GM19395 (cell line): ENCODE measurements around the gene GLI3.
"Not testable (repeated sequence)": the region's sequence is repeated elsewhere in the genome, so short reads cannot be mapped to it uniquely, and the experiment has no call there.

Experiments
- ATAC-seq: cut with Tn5 transposase; IDR thresholded peaks from one replicate; pipeline ENCODE4 v1.9.1; 2021; ENCODE audit warnings: mild to moderate bottlenecking, moderate library complexity; ENCODE audit not compliant: unreplicated experiment

Gene GLI3

DNA sequence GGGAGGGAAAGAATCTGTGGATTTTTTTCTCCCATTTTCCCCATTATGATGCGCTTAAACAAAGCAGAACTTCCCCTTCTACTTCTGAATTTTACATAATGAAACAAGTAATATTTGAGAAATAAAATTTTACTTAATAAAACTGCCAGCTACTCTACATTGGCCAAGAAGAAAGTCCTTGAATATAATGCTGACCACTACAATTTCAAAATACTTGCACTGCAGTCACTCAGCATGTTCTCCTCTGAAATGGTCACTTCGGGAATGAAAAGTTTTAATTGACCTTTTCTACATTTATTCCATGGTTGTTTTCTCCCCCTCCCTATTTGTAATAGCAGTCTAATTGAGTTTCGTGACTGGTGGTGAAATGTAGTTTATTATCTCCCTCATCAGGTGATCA lies 23.9 kb downstream of the GLI3 start:
- ATAC-seq, result no peak

DNA sequence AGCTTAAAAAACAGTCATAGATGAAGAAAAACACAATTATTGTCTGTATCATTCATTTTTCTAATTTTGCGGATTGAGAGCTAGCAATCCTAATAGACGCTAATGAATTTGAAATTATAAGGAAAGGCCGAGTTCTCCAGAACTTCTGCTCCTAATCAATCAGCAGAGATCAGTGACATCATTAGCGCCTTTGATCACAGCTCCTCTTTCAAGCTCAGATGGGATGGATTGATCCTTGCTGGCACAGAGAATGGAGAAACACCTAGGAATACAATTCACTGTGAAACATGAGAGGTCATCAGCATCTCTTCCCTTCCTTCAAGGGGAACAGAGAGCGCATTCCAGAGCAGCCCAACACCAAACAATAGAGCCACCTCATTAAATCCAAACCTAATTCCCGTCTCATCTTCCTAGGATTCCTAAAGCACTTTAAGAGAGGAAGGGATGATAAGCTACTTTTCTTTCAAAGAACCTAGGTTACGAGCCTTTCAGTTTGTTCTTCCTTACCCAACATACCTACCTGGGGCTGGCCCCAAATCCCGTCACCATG lies 24.4 kb downstream of the GLI3 start:
- ATAC-seq, result no peak

DNA sequence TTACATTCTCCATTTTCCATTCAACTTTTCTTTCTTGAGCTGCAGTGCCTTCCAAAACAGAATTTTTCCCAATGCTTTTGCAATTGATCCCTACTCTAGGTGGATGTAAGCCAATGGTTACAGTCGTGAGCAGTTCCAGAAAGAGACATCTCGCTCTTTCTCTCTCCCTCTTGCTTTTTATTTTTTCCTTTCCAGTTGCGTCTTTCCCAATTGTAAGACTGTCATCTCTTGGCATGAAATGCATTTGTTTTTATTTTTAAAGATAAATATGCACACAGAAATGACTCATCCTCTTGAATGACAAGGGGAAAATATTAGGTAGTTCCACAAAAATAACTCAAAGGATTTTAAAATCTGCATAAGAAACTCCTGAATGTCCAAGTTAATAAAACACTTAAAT lies 25.1 kb downstream of the GLI3 start:
- no peak for ATAC-seq

DNA sequence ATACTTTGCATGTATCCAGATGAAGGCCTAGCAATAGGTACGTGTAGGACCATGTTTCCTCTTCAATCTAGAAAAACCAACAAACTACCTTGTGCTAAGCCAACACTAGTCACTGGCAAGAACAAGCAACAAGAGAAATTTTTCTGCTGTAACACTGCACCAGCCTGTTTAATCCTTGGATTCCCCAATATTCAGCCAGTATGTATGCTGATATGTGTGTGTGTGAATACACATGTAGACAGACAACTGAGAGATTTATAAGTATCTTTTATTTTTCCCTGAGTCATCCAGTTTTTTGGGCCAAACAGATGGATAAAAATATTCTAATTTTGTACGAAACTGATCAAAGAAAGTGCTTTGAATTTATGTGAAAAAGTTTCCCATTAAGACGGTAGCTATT lies 26.2 kb downstream of the GLI3 start:
- ATAC-seq, result no peak

DNA sequence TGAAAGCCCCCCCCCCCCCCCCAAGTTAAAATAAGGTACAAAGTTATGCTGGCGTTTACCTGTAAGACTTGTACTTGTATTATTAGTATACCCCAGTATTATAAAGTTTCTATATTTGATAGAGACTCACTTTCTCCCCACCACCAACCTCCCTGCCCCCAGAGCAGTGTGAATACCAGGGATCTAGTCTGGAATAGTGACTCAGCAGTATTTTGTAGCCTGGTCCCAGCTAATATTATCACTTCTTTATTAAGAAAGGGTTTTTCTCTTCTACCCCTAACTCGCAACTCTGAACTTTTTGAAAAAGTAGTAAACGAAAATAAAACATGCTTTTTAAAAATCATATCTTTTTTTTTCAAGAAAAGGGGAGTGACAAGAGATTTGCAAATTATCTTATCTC lies 26.7 kb downstream of the GLI3 start:
- ATAC-seq, result no peak

DNA sequence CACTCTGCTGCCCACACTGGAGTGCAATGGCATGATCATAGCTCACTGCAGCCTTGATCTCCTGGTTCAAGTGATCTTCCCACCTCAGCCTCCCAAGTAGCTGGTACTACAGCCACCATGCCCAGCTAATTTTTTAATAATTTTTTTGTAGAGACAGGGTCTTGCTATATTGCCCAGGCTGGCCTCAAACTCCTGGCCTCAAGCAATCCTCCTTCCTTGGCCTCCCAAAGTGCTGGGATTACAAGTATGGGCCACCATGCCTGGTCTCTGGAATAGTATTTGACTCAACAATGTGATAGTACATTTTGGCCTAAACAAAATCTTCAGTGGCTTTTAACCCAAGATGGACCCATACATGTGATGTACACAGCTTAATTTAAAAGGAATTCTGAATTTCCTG lies 27.9 kb downstream of the GLI3 start:
- ATAC-seq, result not testable (repeated sequence)

DNA sequence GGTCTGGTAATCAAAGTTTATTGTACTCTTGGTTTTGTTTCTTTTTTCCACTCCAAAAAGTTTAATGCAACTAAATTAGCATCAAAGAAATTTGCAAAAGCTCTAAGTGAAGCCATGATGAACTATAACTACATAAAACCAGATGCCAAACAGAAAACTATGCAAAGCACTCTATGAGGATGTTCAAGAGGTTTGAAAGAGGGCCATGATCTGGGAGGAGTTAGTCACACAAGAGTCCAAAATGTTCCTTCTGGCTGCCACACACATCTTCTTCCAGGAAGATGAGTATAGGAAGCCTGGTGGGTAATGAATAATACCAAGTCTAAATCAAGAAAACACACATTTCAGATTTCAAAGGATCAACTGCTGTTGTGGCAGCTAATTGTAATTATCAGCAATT lies 28.4 kb downstream of the GLI3 start:
- no peak for ATAC-seq

DNA sequence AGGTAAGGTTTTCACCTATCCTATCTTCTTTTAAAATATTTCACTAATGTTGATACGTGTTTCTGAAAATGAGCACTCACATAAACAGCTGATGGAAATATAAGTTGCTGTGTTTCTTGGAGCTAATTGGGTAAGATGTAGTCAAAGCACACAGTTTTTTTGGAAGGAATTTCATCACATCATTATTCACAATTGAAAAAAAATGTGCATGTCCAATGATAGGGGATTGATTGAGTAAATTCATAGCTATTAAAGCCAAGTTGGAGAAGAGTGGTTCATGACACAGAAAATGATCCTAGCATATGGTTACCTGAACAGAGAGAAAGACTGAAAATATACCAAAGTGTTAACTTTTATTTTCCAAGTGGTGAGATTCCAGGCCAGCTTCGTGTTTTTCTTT lies 29.6 kb downstream of the GLI3 start:
- ATAC-seq, result no peak

DNA sequence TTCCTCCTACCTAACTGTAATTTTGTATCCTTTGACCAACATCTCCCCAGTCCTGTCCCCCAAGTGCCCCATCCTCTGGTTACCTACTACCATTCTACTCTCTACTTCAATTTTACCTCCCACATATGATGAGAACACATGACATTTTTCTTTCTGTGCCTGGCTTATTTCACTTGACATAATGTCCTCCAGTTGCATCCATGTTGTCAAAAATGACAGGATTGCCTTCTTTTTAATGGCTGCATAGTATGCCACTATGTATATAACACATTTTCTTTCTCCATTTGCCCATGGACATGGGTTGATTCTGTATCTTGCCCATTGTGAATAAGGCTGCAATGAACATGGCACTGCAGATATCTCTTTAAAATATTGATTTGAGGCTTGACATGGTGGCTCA lies 33.7 kb downstream of the GLI3 start:
- no peak for ATAC-seq

DNA sequence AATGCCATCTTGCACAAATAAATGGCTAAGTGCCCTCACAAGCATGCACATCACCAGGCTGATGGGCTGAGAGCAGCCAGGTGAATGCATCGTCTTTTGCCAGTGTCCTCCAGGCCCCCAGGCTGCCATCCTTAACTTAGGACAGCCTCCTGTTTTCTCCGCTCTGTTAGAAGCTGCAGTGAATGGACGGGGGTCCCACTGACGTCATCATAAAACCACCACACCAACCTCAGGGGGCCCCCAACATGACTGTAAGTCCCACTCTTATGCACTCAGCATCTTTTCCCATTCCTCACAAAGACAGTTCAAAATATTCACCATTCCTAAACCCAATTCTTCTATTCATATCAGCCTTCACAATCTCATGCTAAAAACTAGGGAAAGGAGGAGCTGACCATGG lies 34.4 kb downstream of the GLI3 start:
- no peak for ATAC-seq

DNA sequence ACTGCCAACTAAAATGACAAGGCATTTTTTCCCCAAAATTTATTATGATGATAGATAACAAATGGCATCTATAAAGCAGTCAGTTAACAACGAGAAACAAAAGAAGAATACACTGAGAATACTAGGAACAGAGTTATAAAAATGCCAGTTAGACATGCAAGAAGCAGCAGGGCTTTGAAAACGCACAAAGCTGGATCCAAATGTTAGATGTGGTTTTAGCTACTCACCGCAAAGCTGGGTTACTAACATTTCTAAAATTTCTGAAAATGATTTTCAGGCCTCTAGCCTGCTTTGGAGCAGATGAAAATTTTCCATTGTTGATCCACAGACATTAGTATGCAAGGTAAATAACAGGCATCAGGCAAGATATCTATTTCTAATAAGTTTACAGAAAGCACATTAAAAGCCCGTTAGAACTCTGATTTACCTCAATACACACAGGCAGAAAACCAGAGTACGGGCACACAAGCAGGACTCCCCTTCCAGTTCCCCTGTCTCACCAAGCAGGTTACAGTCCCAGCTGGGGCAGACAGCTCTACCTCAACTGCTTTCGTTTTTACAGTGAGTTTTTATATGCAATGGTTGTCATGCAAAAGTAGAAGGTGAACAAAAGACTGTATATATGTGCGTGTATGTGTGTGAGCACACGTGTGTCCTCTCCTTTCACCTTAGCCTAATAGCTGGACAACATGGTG lies 37.9 kb downstream of the GLI3 start:
- no peak for ATAC-seq

DNA sequence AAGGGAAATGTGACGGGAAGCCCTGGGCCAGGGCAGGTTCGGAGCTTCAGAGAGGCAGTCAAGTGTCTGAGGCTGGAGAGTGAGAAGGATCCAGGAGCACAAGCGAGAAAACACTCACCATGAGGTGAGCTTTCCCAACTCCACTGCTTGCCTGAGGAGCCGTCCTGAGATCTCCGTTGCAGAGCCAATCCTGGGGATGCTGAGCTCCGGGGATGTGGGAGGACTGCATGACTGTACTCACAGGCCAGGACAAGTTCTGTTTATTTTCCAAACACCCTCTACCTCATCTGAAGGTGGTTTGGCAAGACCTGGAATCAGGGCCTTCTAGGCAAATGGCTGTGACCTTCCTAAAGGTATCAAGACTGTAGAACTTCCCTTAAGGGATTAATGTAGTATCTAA lies 38.7 kb downstream of the GLI3 start:
- no peak for ATAC-seq

DNA sequence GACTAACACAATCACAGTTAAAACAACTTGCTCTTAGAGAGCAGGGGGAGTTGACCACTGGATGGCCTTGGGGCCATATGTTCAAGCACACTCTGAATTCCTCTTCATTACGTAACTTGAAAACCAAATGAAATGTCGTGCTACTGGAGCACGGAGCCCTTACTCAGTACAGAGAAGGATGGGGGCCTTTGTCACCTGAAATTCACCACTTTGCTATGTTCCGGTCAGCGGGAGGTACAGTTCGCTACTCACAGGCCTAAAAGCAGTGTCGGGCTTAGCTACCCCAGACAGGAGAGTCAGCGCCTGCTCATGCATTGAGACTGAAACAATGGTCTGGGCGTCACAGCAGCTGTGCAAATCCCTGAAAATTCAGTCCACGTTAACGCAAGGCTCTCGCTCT lies 39.6 kb downstream of the GLI3 start:
- no peak for ATAC-seq

DNA sequence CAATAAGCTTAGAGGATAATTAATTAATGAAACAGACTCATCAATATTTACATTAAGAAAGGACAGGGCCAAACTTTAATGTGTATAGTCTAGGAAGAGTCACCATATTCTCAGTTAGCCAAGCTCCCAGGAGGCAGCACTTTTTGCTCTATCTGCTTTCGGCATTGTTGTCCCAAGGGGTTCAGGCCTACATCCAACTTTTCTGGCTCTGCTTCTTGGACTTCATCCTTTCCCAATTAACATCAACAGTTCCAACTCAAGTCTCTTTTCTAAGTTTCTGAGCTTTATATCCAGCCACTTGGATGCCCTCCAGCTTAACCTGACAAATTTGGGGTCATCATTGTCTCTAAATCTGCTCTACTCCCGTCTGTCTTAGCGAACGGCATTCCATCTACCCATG lies 42.8 kb downstream of the GLI3 start:
- ATAC-seq, result no peak

DNA sequence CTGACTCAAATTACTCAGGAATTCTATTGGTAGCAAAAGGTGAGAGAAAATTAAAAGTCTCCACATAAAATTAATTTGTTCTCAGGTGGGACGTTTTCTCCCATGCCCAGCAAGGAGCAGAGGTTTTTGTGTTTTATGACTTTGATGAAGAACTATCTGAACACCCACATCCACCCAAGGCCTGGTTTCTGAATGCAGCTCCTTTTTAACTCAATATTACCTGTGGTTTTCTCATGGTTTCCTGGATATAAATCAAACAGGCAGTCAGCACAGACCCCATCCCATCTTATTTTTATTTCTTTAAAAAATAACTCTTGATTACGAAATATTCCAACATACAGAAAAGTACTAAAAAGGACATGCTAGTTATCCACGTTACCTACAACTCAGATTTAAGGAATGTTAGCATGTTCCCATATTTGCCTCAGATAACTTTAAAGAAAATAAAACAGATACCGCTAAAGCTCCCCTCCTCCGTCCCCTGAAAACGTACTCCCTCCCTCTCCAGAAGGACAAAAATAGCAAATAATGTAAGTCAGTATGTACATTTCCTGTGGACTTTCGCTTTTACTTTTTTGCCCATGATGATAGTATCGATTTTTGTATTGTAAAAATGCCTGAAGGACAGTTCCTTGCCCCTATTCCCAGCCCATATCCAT lies 43.4 kb downstream of the GLI3 start:
- ATAC-seq, result no peak

DNA sequence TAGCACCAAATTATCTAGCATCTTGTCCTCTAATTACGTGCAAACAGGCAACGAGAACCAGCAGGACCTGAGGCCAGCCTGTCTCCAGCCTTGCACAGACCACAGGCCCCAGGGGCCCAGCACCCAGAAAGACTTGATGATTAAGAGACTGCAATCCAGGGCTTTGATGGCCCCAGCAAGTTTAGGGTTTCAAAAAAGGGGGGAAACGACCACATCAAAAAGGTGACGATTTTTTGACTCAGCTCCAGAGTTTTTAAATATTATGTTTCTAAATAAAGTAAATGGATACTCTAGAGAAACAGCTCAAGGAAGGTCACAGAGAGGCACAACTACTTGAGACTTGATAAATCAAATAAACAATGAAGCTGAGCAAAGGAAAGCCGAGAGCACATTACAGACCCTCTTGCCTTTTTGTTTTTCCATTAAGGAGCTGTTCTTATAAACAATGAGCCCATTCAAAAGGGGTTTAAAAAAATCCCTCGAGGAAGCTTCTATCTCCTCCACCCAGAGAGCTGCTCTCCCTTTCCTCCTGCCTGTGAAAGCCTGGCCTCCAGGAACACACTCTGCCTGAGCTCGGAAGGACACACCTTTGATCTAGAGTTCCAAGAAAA lies 44.1 kb downstream of the GLI3 start:
- no peak for ATAC-seq

DNA sequence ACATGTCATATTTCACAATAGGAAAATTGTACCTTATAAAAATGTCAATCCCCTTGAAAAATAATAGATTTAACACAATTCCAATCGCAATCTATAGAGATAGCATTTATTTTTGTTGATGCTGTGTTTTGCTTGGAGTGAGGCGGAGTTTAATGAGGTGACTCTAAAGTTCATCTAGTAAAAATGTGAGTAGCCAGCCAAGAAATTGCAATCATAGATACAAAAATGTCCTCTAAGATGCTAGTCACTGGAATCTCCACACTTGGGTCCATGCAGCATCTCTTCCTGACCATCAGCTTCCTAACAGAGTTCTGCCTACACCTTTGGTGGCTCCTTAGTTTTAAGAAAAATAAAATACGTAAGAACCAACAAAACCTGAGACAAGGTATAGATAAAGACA lies 44.9 kb downstream of the GLI3 start:
- no peak for ATAC-seq

DNA sequence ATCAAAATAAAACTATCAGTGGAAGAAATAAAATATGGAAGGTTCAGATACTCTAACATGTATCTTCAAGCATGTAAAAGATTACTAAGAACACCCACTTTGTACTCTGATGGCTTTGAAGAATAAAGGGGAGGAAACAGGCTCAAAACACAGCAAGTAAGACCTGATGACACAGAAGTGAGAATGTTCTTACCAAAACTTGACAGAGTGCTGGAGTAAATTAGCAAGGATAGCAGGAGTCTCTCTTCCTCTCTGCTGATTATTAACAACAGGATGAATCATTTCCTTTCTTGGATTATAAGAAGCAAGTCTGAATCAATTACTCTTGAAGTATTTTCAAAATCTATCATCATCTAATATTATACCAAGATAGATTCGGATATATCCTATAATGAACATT lies 47.5 kb downstream of the GLI3 start:
- no peak for ATAC-seq

DNA sequence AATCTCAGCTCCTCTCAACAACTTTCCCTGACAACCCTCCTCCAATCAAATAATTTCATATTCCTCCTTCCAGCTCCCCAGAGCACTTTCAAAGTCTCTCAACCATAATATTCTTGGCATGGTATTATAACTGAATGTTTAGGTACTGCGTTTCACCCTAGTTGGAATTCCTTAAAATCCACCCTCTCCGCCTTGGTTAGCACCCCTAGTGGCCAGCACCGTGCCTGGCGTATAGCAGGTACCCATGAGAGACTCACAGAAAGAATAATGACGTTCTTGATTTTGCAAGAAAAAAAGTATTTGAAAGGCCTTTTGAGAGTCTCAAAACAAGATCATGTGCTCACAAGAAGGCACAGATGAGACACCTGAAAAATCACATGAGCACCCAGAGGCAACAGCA lies 50.9 kb downstream of the GLI3 start:
- ATAC-seq, result no peak

DNA sequence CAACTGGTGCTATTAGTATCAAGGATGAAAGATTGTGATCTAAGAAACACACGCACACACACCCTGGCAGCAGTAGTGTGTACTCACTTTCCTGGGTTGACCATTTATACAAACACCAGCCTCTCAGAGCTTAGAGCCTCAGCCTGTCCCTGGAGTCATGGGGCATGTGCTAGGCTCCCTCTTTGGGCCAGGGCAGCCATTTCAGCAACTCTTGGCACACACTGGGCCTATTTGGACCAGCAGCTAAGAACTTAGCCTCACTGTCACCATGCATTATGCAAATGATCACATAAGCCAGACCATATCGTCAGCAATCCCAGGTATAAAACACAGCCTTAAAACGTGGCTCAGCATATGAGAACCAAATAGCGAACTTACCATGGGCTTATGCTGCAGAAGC lies 51.3 kb downstream of the GLI3 start:
- ATAC-seq, result no peak

DNA sequence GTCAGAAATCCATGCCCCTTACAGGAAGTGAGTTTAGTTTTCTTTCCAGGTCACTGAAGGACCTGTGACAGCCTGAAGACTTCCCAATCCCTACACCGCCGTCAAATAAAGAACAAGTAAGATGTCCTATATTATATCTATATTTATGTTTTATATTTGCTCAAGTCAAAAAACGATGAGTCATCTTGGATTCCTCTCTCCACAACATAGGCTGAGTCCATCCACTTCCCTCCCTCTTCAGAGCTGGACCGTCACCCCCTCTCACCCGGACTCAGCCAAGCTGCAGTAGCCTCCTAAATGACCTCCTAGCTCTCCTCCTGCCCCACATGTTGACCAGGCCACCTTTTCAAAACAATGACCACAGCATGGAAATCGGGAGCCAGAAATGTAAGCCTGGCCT lies 53.5 kb downstream of the GLI3 start:
- no peak for ATAC-seq

DNA sequence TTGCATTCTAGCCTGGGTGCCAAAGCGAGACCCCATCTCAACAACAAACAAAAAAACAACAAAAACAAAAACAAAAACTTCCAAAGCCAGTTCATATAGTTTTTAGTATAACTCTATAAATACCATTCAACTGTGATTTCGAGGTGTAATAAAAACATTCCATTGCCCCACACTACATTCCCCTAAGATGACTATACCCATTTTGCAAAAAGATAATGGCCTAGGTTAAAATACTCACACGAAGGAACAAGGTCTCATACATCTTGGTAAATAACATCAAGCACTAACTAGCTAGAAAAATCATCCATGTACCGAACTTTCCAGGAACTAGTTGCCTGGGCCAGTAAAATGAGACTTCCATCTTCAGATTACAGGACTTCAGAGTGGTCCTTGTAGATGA lies 55.4 kb downstream of the GLI3 start:
- ATAC-seq, result no peak
